Measurements from ENCODE around the gene GP5. TPM values are rescaled to one million over a fixed set of nuclear protein-coding genes. Genes with fewer than 3 reads are reported as not detected.

The GP5 gene
- total RNA-seq, 2 donors from 2014 or later, result 0.08 TPM; not detected in 1

GRCh38 chr3:194384569-194385001, 14.5 kb downstream of the GP5 start:
- H3K9me3 ChIP-seq, result no peaks in the 10 kb centered on the region
- TF ChIP-seq CTCF (IDR thresholded peaks at IDR 0.05), result no peak
- no peaks in the 10 kb centered on the region for H3K4me1 ChIP-seq
- H3K27me3 ChIP-seq, result no peaks in the 10 kb centered on the region
- no peaks in the 10 kb centered on the region for H3K36me3 ChIP-seq
- DNase-seq (ENCODE audit: low spot score), result no peak
- H3K27ac ChIP-seq, result no peak overlapping the region
- H3K4me3 ChIP-seq, result no peak overlapping the region

- H3K9me3 ChIP-seq, result no peaks in the 10 kb centered on the region
- H3K4me1 ChIP-seq, result no peaks in the 10 kb centered on the region
- no peaks in the 10 kb centered on the region for H3K36me3 ChIP-seq
- DNase-seq (ENCODE audit: low spot score), result no peak
- H3K27me3 ChIP-seq, result no peaks in the 10 kb centered on the region
- H3K4me3 ChIP-seq, result no peak overlapping the region
- H3K27ac ChIP-seq, result no peak overlapping the region
- TF ChIP-seq CTCF (IDR thresholded peaks at IDR 0.05), result no peak
Measured at GRCh38 chr3:194384156-194384555, 14.9 kb downstream of the GP5 start.

GRCh38 chr3:194383276-194383940, 15.7 kb downstream of the GP5 start:
- no peaks in the 10 kb centered on the region for H3K36me3 ChIP-seq
- H3K27ac ChIP-seq, result no peak overlapping the region
- no peak for DNase-seq (ENCODE audit: low spot score)
- H3K4me3 ChIP-seq, result no peak overlapping the region
- no peaks in the 10 kb centered on the region for H3K4me1 ChIP-seq
- H3K9me3 ChIP-seq, result no peaks in the 10 kb centered on the region
- no peak for TF ChIP-seq CTCF (IDR thresholded peaks at IDR 0.05)
- H3K27me3 ChIP-seq, result no peaks in the 10 kb centered on the region

- Histone ChIP-seq H3K4me3 (no peak overlapping the region), H3K4me1 (no peaks in the 10 kb centered on the region), H3K9me3 (no peaks in the 10 kb centered on the region), H3K36me3 (no peaks in the 10 kb centered on the region), H3K27me3 (no peaks in the 10 kb centered on the region), H3K27ac (no peak overlapping the region)
- TF ChIP-seq CTCF (IDR thresholded peaks at IDR 0.05), result no peak
- no peak for DNase-seq (ENCODE audit: low spot score)
Measured at GRCh38 chr3:194382892-194383223, 16.2 kb downstream of the GP5 start.

GRCh38 chr3:194382196-194382891, 16.7 kb downstream of the GP5 start:
- no peak for DNase-seq (ENCODE audit: low spot score)
- Histone ChIP-seq H3K4me3 (no peak overlapping the region), H3K4me1 (no peaks in the 10 kb centered on the region), H3K27me3 (no peaks in the 10 kb centered on the region), H3K36me3 (no peaks in the 10 kb centered on the region), H3K9me3 (no peaks in the 10 kb centered on the region), H3K27ac (no peak overlapping the region)
- no peak for TF ChIP-seq CTCF (IDR thresholded peaks at IDR 0.05)

Measured in right atrium auricular region (tissue), 2 donors.